GM19397 (cell line): Measurements from ENCODE around the gene ZNF484.
"Not testable (repeated sequence)": the region's sequence is repeated elsewhere in the genome, so short reads cannot be mapped to it uniquely, and the experiment has no call there.

Experiments used
- ATAC-seq: cut with Tn5 transposase; IDR thresholded peaks from one replicate; pipeline ENCODE4 v1.9.1; 2021; ENCODE audit warnings: mild to moderate bottlenecking, moderate library complexity; ENCODE audit not compliant: unreplicated experiment

The ZNF484 gene

GRCh38 chr9:92864152-92864551 is 13.7 kb downstream of the ZNF484 start:
- ATAC-seq: no peak

DNA sequence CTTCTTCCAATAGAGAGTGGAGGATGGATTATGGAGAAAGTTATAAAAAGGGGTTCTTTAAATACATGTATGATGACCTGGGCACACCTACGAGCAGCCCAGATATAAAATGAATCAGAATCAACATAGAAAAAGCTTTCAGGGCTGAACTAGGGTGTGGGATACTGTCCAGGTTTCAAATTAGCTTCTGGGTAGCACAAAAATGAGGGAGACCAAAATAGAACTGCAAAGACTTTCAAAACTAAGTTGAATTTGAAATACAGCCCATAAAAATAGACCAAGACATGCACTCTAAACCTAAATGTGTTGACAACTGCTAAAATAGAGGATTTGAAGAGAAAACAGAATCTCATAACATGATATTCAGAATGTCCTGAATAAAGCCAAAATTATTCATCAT is 17.0 kb downstream of the ZNF484 start:
- no peak for ATAC-seq

- no peak for ATAC-seq
Measured at GRCh38 chr9:92857236-92857635, 20.6 kb downstream of the ZNF484 start.

DNA sequence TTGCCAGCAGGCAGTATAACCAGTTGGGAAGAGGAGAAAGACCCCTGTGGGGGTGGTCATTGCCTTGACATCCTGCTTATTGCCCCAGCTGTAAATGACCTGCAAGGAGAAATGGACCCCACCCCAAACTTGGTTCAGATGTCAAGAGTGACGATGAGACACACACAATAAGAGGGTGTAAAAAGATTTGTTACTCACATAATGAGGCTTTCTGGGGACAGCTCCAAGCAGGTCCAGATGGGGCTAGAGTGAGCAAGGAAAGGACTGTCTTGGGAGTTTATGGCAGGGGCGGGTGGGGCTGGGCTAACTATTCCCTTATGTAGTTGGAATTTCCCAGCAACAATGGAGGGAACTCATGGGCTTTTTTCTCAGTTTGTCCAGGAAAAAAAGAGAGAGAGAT is 24.1 kb downstream of the ZNF484 start:
- no peak for ATAC-seq

- ATAC-seq: no peak
Measured at GRCh38 chr9:92850898-92851297, 26.9 kb downstream of the ZNF484 start.

DNA sequence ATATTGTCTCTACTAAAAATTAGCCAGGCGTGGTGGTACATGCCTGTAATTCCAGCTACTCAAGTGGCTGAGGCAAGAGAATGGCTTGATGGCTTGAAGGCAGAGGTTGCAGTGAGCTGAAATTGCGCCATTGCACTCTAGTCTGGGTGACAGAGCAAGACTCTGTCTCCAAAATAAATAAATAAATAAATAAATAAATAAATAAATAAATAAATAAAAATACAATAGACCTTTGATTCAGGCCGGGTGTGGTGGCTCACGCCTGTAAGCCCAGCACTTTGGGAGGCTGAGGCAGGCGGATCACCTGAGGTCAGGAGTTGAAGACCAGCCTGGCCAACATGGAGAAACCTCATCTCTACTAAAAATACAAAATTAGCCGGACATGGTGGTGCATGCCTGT is 29.1 kb downstream of the ZNF484 start:
- ATAC-seq: not testable (repeated sequence)

DNA sequence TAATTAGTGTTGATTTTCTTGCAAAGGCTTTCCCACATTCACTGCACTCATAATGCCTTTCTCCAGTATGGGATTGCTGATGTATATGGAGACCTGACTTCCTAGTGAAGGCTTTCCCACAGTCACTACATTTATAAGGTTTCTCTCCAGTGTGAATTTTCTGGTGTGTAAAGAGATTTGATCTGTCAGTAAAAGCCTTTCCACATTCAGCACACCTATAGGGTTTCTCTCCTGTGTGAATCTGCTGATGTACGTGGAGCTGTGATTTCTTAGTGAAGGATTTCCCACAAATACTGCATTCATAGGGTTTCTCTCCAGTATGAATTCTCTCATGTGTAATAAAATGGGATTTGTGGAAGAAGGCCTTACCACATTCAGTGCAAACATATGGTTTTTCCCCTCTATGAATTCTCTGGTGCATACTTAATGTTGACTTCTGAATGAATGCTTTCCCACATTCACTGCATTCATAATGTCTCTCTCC is 31.1 kb downstream of the ZNF484 start:
- no peak for ATAC-seq

DNA sequence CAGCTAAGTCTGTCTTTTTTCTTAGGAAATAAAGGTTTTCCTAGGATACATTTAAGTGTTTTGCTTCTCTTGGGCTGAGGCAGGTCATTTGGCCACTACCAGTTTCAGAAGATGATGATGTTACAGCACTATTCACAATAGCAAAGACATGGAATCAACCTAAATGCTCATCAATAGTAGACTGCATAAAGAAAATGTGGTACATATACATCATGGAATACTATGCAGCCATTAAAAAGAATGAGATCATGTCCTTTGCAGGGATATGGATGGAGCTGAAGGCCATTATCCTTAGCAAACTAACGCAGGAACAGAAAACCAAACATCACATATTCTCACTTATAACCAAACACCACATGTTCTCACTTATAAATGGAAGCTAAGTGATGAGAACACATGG is 39.4 kb downstream of the ZNF484 start:
- not testable (repeated sequence) for ATAC-seq

GRCh38 chr9:92837191-92837590 is 40.6 kb downstream of the ZNF484 start:
- ATAC-seq: no peak

GRCh38 chr9:92829420-92829819 is 48.4 kb downstream of the ZNF484 start:
- ATAC-seq: no peak

- ATAC-seq: not testable (repeated sequence)
Measured at GRCh38 chr9:92825065-92825464, 52.8 kb downstream of the ZNF484 start.

DNA sequence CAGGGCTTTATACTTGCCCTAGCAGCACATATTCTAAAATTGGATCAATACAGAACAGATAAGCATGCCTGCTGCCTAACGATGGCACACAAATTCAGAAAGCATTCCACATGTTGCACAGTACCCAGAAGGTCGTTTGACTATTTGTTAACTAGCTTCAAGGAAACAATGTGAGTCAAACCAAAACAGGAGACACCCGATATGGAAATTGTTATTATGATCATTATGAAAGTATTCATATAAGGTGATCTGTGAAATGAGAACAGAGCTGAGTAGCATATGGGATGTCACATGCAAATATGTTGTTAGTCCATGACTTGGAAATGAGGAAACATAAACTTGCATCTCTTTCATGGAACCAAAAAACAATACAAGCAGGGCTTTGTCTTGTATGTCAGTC is 56.9 kb downstream of the ZNF484 start:
- no peak for ATAC-seq

DNA sequence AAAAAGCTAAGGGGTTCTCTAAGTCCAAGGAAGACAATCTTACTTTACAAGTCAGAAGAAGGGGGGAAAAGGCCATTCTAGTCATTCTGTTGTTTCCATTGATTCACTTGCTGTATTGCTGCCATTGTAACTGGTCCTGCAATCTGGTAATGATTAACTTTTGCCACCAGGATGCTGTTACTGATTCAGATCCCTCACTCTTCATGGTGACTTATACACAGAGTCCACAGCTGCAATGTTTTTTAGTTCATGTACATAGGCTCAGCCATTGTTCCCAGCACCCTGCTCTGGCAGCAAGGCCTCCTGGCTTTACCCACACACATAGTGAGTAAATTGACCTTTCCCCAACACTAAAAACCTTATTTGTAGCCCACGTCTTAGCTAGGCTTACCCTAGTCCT is 57.9 kb downstream of the ZNF484 start:
- not testable (repeated sequence) for ATAC-seq

- not testable (repeated sequence) for ATAC-seq
Measured at GRCh38 chr9:92809629-92810326, 68.1 kb downstream of the ZNF484 start.

GRCh38 chr9:92808726-92809451 is 68.9 kb downstream of the ZNF484 start:
- ATAC-seq: no peak

- no peak for ATAC-seq
Measured at GRCh38 chr9:92807757-92808725, 69.8 kb downstream of the ZNF484 start.

DNA sequence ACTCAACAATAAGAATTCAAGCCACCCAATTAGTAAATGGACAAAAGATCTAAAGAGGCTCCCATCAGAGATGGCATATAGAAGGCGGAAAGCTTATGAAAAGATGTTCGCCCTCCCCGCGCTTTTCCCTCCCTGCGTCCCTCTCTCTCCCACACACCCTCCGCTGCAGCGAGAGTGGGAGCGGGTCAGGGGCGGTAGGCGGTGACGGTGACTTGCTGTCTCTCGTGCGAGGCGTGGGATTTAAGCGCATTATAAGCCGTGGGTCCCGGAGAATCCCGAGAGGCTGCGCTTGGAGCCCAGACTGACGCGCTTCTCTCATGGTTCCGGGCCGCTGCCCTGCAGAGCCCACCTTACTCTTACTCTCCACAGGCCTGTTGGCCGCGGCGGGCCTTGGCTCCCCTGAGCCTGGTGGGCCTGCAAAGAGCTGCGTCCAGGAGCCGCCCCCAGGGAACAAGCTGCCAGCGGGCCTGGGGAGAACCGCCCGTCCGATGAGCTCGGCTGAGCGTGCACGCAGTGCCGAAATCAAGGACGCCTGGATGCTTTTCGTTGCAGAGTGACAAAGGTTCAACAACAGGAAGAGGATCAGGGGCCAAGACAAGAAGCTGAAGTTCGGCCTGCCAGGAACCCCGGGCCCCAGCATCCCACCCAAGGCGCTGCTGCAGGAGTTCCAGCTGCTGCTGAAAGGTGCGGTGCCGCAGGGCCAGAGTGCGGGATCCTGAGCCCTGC is 70.6 kb downstream of the ZNF484 start:
- no peak for ATAC-seq

GRCh38 chr9:92804727-92805126 is 73.1 kb downstream of the ZNF484 start:
- no peak for ATAC-seq

- no peak for ATAC-seq
Measured at GRCh38 chr9:92798358-92798757, 79.5 kb downstream of the ZNF484 start.

DNA sequence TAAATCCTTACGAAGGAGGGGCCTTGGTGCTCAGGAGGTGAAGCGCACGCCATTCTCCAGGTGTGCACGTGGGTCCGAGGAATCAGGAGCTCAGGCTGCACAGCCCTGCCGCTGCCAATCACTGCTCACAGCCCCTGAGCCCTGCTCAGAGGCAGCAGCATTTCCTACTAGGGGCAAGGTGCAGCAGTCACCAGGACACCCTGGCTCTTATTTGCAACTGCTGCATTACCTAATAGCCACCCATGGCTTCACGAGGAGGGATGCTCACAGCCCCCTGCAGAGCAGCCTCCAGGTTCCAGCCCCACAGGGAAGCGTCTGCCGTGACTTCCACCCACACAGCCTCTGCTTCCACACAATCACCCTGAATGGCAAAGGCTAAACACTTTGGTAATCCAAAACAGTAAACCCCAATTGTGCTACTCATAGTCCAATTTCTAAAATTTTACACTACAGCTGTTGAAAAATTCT is 81.5 kb downstream of the ZNF484 start:
- ATAC-seq: not testable (repeated sequence)
